GM23338 (cell line): ENCODE data around the gene PROX2.

Source experiments
- POLR2AphosphoS5 ChIP-seq: IDR thresholded peaks from 2 replicates; pipeline ENCODE4 v1.6.1; 2016; ENCODE audit warnings: antibody characterized with exemption, low read depth
- TF ChIP-seq, protein P1 (sequence below), 2 experiments: fragments of 200-600 bp in 1 of 2; sonication (generic) in 1 of 2; conservative IDR thresholded peaks; 2 replicates each; pipeline versions ENCODE4 v1.5.1 to v1.6.1; 2016 to 2017; ENCODE audit warnings: antibody characterized with exemption in 2 of 2, low read depth in 2 of 2, mild to moderate bottlenecking in 2 of 2, moderate library complexity in 1 of 2

DNA sequence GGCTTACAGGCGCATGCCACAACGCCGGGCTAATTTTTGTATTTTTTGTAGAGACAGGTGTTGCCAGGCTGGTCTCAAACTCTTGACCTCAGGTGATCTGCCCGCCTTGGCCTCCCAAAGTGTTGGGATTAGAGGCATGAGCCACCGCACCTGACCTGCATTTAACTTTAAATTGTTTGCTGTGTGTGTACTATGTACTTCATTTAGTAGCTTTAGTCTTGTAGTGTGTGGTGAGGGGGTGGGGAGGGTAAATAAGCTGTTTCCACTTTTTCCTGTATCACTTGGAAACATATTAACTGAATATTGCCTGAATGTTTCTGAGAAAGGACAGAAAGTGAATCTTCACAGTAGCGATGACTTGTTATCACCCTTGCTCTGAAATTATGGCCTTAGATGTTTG, 14.3 kb upstream of the PROX2 start:
- TF ChIP-seq, protein P1, sequence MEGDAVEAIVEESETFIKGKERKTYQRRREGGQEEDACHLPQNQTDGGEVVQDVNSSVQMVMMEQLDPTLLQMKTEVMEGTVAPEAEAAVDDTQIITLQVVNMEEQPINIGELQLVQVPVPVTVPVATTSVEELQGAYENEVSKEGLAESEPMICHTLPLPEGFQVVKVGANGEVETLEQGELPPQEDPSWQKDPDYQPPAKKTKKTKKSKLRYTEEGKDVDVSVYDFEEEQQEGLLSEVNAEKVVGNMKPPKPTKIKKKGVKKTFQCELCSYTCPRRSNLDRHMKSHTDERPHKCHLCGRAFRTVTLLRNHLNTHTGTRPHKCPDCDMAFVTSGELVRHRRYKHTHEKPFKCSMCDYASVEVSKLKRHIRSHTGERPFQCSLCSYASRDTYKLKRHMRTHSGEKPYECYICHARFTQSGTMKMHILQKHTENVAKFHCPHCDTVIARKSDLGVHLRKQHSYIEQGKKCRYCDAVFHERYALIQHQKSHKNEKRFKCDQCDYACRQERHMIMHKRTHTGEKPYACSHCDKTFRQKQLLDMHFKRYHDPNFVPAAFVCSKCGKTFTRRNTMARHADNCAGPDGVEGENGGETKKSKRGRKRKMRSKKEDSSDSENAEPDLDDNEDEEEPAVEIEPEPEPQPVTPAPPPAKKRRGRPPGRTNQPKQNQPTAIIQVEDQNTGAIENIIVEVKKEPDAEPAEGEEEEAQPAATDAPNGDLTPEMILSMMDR (conservative IDR thresholded peaks at IDR 0.05; ENCODE audit: low read depth in 2 of 2), result no peak
- no peak for TF ChIP-seq POLR2AphosphoS5
